ENCODE measurements around the gene PCDHGA3.

DNA sequence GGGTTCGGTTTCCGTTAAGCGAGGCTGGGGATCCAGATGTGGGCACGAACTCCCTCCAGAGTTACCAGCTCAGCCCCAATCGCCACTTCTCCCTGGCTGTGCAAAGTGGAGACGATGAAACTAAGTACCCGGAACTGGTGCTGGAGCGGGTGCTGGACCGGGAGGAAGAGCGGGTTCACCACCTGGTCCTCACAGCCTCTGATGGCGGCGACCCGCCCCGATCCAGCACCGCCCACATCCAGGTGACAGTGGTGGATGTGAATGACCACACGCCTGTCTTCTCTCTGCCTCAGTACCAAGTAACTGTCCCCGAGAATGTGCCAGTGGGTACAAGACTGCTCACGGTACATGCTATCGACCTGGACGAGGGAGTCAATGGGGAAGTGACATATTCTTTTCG lies 39.7 kb downstream of the PCDHGA3 start:
- TF ChIP-seq, protein P1, sequence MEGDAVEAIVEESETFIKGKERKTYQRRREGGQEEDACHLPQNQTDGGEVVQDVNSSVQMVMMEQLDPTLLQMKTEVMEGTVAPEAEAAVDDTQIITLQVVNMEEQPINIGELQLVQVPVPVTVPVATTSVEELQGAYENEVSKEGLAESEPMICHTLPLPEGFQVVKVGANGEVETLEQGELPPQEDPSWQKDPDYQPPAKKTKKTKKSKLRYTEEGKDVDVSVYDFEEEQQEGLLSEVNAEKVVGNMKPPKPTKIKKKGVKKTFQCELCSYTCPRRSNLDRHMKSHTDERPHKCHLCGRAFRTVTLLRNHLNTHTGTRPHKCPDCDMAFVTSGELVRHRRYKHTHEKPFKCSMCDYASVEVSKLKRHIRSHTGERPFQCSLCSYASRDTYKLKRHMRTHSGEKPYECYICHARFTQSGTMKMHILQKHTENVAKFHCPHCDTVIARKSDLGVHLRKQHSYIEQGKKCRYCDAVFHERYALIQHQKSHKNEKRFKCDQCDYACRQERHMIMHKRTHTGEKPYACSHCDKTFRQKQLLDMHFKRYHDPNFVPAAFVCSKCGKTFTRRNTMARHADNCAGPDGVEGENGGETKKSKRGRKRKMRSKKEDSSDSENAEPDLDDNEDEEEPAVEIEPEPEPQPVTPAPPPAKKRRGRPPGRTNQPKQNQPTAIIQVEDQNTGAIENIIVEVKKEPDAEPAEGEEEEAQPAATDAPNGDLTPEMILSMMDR (IDR thresholded peaks at IDR 0.05) = no peak
- no peak for TF ChIP-seq POLR2A (IDR thresholded peaks at IDR 0.05)
